ENCODE data around the gene EFHD1.

DNA sequence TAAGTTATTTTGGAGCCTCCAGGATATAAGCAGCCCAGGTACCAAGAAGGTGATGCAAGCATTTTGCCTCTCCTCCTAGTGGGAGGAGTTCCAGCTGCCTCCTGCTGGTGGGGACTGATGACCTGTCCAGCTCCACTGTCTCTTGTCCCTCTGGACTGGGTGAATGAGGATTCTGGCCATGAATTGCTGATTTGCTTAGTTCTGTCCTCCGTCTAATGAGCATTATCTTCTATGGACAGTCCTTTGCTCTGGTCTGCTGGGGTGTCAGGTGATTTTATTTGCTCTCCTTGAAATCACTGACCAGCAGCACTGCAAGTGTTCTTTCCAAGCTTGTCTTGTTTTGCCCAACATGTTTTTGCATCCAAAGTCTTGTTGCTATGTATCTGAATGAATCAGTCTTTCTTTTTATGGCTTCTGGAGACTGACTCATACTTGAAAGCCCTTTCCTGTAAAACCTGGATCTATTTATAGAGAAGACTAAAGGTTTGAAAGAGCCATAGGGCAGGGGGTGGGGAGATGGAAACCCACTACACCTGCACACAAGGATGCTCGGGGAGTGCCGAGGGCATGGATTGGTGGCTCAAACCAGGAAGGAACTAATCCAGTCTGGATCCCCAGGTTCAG is 40.5 kb upstream of the EFHD1 start:
- TF ChIP-seq, protein P1, sequence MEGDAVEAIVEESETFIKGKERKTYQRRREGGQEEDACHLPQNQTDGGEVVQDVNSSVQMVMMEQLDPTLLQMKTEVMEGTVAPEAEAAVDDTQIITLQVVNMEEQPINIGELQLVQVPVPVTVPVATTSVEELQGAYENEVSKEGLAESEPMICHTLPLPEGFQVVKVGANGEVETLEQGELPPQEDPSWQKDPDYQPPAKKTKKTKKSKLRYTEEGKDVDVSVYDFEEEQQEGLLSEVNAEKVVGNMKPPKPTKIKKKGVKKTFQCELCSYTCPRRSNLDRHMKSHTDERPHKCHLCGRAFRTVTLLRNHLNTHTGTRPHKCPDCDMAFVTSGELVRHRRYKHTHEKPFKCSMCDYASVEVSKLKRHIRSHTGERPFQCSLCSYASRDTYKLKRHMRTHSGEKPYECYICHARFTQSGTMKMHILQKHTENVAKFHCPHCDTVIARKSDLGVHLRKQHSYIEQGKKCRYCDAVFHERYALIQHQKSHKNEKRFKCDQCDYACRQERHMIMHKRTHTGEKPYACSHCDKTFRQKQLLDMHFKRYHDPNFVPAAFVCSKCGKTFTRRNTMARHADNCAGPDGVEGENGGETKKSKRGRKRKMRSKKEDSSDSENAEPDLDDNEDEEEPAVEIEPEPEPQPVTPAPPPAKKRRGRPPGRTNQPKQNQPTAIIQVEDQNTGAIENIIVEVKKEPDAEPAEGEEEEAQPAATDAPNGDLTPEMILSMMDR (IDR thresholded peaks at IDR 0.05; ENCODE audit: insufficient read depth, low read length): no peak
- no peak for TF ChIP-seq POLR2AphosphoS5 (IDR thresholded peaks at IDR 0.05; ENCODE audit: low read depth)
- TF ChIP-seq, protein P2, sequence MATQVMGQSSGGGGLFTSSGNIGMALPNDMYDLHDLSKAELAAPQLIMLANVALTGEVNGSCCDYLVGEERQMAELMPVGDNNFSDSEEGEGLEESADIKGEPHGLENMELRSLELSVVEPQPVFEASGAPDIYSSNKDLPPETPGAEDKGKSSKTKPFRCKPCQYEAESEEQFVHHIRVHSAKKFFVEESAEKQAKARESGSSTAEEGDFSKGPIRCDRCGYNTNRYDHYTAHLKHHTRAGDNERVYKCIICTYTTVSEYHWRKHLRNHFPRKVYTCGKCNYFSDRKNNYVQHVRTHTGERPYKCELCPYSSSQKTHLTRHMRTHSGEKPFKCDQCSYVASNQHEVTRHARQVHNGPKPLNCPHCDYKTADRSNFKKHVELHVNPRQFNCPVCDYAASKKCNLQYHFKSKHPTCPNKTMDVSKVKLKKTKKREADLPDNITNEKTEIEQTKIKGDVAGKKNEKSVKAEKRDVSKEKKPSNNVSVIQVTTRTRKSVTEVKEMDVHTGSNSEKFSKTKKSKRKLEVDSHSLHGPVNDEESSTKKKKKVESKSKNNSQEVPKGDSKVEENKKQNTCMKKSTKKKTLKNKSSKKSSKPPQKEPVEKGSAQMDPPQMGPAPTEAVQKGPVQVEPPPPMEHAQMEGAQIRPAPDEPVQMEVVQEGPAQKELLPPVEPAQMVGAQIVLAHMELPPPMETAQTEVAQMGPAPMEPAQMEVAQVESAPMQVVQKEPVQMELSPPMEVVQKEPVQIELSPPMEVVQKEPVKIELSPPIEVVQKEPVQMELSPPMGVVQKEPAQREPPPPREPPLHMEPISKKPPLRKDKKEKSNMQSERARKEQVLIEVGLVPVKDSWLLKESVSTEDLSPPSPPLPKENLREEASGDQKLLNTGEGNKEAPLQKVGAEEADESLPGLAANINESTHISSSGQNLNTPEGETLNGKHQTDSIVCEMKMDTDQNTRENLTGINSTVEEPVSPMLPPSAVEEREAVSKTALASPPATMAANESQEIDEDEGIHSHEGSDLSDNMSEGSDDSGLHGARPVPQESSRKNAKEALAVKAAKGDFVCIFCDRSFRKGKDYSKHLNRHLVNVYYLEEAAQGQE (IDR thresholded peaks at IDR 0.05; ENCODE audit: insufficient replicate concordance, low read depth): no peak
- TF ChIP-seq GABPA (IDR thresholded peaks at IDR 0.05; ENCODE audit: low read depth): no peak
- TF ChIP-seq SPI1 (IDR thresholded peaks at IDR 0.05; ENCODE audit: borderline replicate concordance, low read depth): no peak
